Activated T-helper 1 cell treated with anti-CD3 and anti-CD28 coated beads, Interleukin-12 subunit alpha, Interleukin-12 subunit beta, Interleukin-2, Interleukin-4 antibody, amounts not matched to agents 30 ng/mL and 10 ng/mL and 1 ng/mL, durations not matched to agents 14 hours and 24 hours and 36 hours (primary cell): ENCODE measurements around the gene BTBD9. TPM values are rescaled to one million over a fixed set of nuclear protein-coding genes. Genes with fewer than 3 reads are reported as not detected.
"Not testable (repeated sequence)": the region's sequence is repeated elsewhere in the genome, so short reads cannot be mapped to it uniquely, and the experiment has no call there.

ENCODE experiments used
- DNase-seq: peaks from one replicate; pipeline ENCODE4 v3.0.0; 2021; ENCODE audit warnings: low spot score
- H3K27ac Mint-ChIP-seq: one replicate; pipeline ENCODE4 v1.8.0; 2021; ENCODE audit warnings: mild to moderate bottlenecking, mixed read lengths
- H3K27me3 Mint-ChIP-seq: one replicate; pipeline ENCODE4 v1.8.0; 2022; ENCODE audit warnings: mild to moderate bottlenecking, moderate library complexity, mixed read lengths; ENCODE audit not compliant: insufficient read depth
- H3K36me3 Mint-ChIP-seq: one replicate; pipeline ENCODE4 v1.8.0; 2021; ENCODE audit warnings: low read depth, mixed read lengths
- H3K4me1 Mint-ChIP-seq: one replicate; pipeline ENCODE4 v1.8.0; 2021; ENCODE audit warnings: low read depth, mixed read lengths
- H3K4me3 Mint-ChIP-seq: one replicate; pipeline ENCODE4 v1.8.0; 2021; ENCODE audit warnings: mild to moderate bottlenecking, moderate library complexity, mixed read lengths
- H3K9me3 Mint-ChIP-seq: one replicate; pipeline ENCODE4 v1.8.0; 2021; ENCODE audit warnings: mixed read lengths
- intact Hi-C: fragments of 100-400 bp; cut with micrococcal nuclease; formaldehyde crosslinking; loops from one replicate; pipeline ENCODE4 v1.15.1; 2024
- total RNA-seq: library from RNA; stranded (reverse); gene quantifications from 2 replicates; pipeline ENCODE4 v1.2.3, GENCODE V29; 2022

The BTBD9 gene
- total RNA-seq, 1 donor from 2014 or later = 14.5 TPM

- Mint-ChIP-seq H3K9me3 (no peaks in the 10 kb centered on the region), H3K36me3 (no peaks in the 10 kb centered on the region), H3K27ac (no peak overlapping the region), H3K4me1 (no peaks in the 10 kb centered on the region), H3K27me3 (no peaks in the 10 kb centered on the region), H3K4me3 (no peak overlapping the region)
- intact Hi-C loops = no loop called here
- DNase-seq = no peak
Observed at GRCh38 chr6:38350942-38351341, 288.8 kb downstream of the BTBD9 start.

GRCh38 chr6:38350220-38350619, 289.5 kb downstream of the BTBD9 start:
- intact Hi-C loops = no loop called here
- Mint-ChIP-seq H3K27me3 (no peaks in the 10 kb centered on the region), H3K27ac (no peak overlapping the region), H3K36me3 (no peaks in the 10 kb centered on the region), H3K4me1 (no peaks in the 10 kb centered on the region), H3K4me3 (no peak overlapping the region), H3K9me3 (no peaks in the 10 kb centered on the region)
- DNase-seq = no peak

- no peaks in the 10 kb centered on the region for H3K36me3 Mint-ChIP-seq
Observed at GRCh38 chr6:38349795-38350194, 289.9 kb downstream of the BTBD9 start.

GRCh38 chr6:38349221-38349620, 290.5 kb downstream of the BTBD9 start:
- Mint-ChIP-seq H3K4me1 (no peaks in the 10 kb centered on the region), H3K27ac (no peak overlapping the region), H3K27me3 (no peaks in the 10 kb centered on the region), H3K36me3 (no peaks in the 10 kb centered on the region), H3K9me3 (no peaks in the 10 kb centered on the region), H3K4me3 (no peak overlapping the region)
- no peak for DNase-seq
- intact Hi-C loops = no loop called here

More at GRCh38 chr6:38349795-38350194, 289.9 kb downstream of the BTBD9 start:
- Mint-ChIP-seq H3K4me3 (no peak overlapping the region), H3K27me3 (no peaks in the 10 kb centered on the region), H3K9me3 (no peaks in the 10 kb centered on the region), H3K4me1 (no peaks in the 10 kb centered on the region), H3K27ac (no peak overlapping the region)
- DNase-seq = no peak
- intact Hi-C loops = no loop called here

- no peak for DNase-seq
- H3K4me1 Mint-ChIP-seq = no peaks in the 10 kb centered on the region
- no peaks in the 10 kb centered on the region for H3K36me3 Mint-ChIP-seq
- no peaks in the 10 kb centered on the region for H3K9me3 Mint-ChIP-seq
- no peak overlapping the region for H3K27ac Mint-ChIP-seq
- intact Hi-C loops = no loop called here
- H3K4me3 Mint-ChIP-seq = no peak overlapping the region
- no peaks in the 10 kb centered on the region for H3K27me3 Mint-ChIP-seq
Observed at GRCh38 chr6:38348371-38348770, 291.4 kb downstream of the BTBD9 start.

- H3K27ac Mint-ChIP-seq, H3K36me3 Mint-ChIP-seq, H3K4me1 Mint-ChIP-seq, intact Hi-C loops, H3K4me3 Mint-ChIP-seq, DNase-seq, H3K9me3 Mint-ChIP-seq, H3K27me3 Mint-ChIP-seq: not testable (repeated sequence)
Observed at GRCh38 chr6:38347829-38348228, 291.9 kb downstream of the BTBD9 start.

- Mint-ChIP-seq H3K27me3 (no peaks in the 10 kb centered on the region), H3K4me1 (no peaks in the 10 kb centered on the region), H3K9me3 (no peaks in the 10 kb centered on the region), H3K36me3 (no peaks in the 10 kb centered on the region), H3K4me3 (no peak overlapping the region), H3K27ac (no peak overlapping the region)
- DNase-seq = no peak
- intact Hi-C loops = no loop called here
Observed at GRCh38 chr6:38346291-38347079, 293.2 kb downstream of the BTBD9 start.

- no peaks in the 10 kb centered on the region for H3K27me3 Mint-ChIP-seq
- H3K27ac Mint-ChIP-seq = no peak overlapping the region
- intact Hi-C loops = no loop called here
Observed at GRCh38 chr6:38345586-38345985, 294.1 kb downstream of the BTBD9 start.

GRCh38 chr6:38341496-38341895, 298.2 kb downstream of the BTBD9 start:
- Mint-ChIP-seq H3K4me1 (no peaks in the 10 kb centered on the region), H3K27me3 (no peaks in the 10 kb centered on the region), H3K4me3 (no peak overlapping the region)

More at GRCh38 chr6:38345586-38345985, 294.1 kb downstream of the BTBD9 start:
- Mint-ChIP-seq H3K4me3 (no peak overlapping the region), H3K9me3 (no peaks in the 10 kb centered on the region), H3K36me3 (no peaks in the 10 kb centered on the region), H3K4me1 (no peaks in the 10 kb centered on the region)
- DNase-seq = no peak

GRCh38 chr6:38339914-38340313, 299.8 kb downstream of the BTBD9 start:
- Mint-ChIP-seq H3K27me3 (no peaks in the 10 kb centered on the region), H3K36me3 (no peaks in the 10 kb centered on the region), H3K27ac (no peak overlapping the region), H3K9me3 (peaks cover 2% of the 10 kb centered on the region), H3K4me1 (no peaks in the 10 kb centered on the region), H3K4me3 (no peak overlapping the region)
- DNase-seq = no peak
- intact Hi-C loops = no loop called here

More at GRCh38 chr6:38341496-38341895, 298.2 kb downstream of the BTBD9 start:
- intact Hi-C loops = no loop called here
- H3K36me3 Mint-ChIP-seq = no peaks in the 10 kb centered on the region
- no peak overlapping the region for H3K27ac Mint-ChIP-seq
- no peak for DNase-seq
- no peaks in the 10 kb centered on the region for H3K9me3 Mint-ChIP-seq

- H3K4me1 Mint-ChIP-seq = no peaks in the 10 kb centered on the region
- no peak for DNase-seq
- no peak overlapping the region for H3K27ac Mint-ChIP-seq
- peaks cover 3% of the 10 kb centered on the region for H3K36me3 Mint-ChIP-seq
- H3K4me3 Mint-ChIP-seq = no peak overlapping the region
- peaks cover 15% of the 10 kb centered on the region for H3K9me3 Mint-ChIP-seq
- intact Hi-C loops = no loop called here
- H3K27me3 Mint-ChIP-seq = no peaks in the 10 kb centered on the region
Observed at GRCh38 chr6:38337819-38338465, 301.8 kb downstream of the BTBD9 start.

GRCh38 chr6:38336922-38337321, 302.8 kb downstream of the BTBD9 start:
- DNase-seq = no peak
- no peak overlapping the region for H3K27ac Mint-ChIP-seq
- intact Hi-C loops = no loop called here
- no peak overlapping the region for H3K4me3 Mint-ChIP-seq
- peaks cover 3% of the 10 kb centered on the region for H3K36me3 Mint-ChIP-seq
- no peaks in the 10 kb centered on the region for H3K4me1 Mint-ChIP-seq
- H3K9me3 Mint-ChIP-seq = peaks cover 18% of the 10 kb centered on the region
- H3K27me3 Mint-ChIP-seq = no peaks in the 10 kb centered on the region

- DNase-seq = no peak
- H3K27me3 Mint-ChIP-seq = no peaks in the 10 kb centered on the region
- no peaks in the 10 kb centered on the region for H3K36me3 Mint-ChIP-seq
- no peaks in the 10 kb centered on the region for H3K4me1 Mint-ChIP-seq
- intact Hi-C loops = no loop called here
- no peaks in the 10 kb centered on the region for H3K9me3 Mint-ChIP-seq
- H3K27ac Mint-ChIP-seq = no peak overlapping the region
- H3K4me3 Mint-ChIP-seq = no peak overlapping the region
Observed at GRCh38 chr6:38326837-38327236, 312.9 kb downstream of the BTBD9 start.
